MM.1S (cell line): ENCODE data around the gene HABP4.

Experiments
- DNase-seq: peaks from one replicate; pipeline ENCODE4 v3.0.0-alpha.2; 2015
- H2AFZ ChIP-seq: fragments of 300-600 bp; sonication (generic); 2 replicates; pipeline ENCODE4 v1.6.0; 2016; ENCODE audit warnings: antibody characterized with exemption, low read length
- H3F3A ChIP-seq: fragments of 300-600 bp; sonication (generic); 2 replicates; pipeline ENCODE4 v1.6.1; 2016; ENCODE audit warnings: mild to moderate bottlenecking, antibody characterized with exemption, low read length, moderate library complexity, mixed read lengths; ENCODE audit not compliant: insufficient read depth
- H3K27ac ChIP-seq: fragments of 300-600 bp; sonication (generic); 2 replicates; pipeline ENCODE4 v1.5.1; 2016; ENCODE audit warnings: mild to moderate bottlenecking, low read length
- H3K27me3 ChIP-seq: fragments of 300-600 bp; sonication (generic); replicated peaks from 2 replicates; pipeline ENCODE4 v1.6.0; 2016; ENCODE audit warnings: low read length; ENCODE audit not compliant: insufficient read depth
- H3K36me3 ChIP-seq: fragments of 300-600 bp; sonication (generic); replicated peaks from 2 replicates; pipeline ENCODE4 v1.6.1; 2016; ENCODE audit warnings: mild to moderate bottlenecking, low read length, mixed read lengths; ENCODE audit not compliant: insufficient read depth
- H3K4me1 ChIP-seq: fragments of 300-600 bp; sonication (generic); 2 replicates; pipeline ENCODE4 v1.6.1; 2016; ENCODE audit warnings: low read length, mixed read lengths
- H3K4me2 ChIP-seq: fragments of 300-600 bp; sonication (generic); 2 replicates; pipeline ENCODE4 v1.6.0; 2016; ENCODE audit warnings: low read depth, low read length
- H3K4me3 ChIP-seq: fragments of 300-600 bp; sonication (generic); 2 replicates; pipeline ENCODE4 v1.5.1; 2016; ENCODE audit warnings: low read length, mixed read lengths
- H3K79me2 ChIP-seq: fragments of 300-600 bp; sonication (generic); 2 replicates; pipeline ENCODE4 v1.6.1; 2016; ENCODE audit warnings: mixed run types, low read length, mixed read lengths
- H3K9ac ChIP-seq: fragments of 300-600 bp; sonication (generic); 2 replicates; pipeline ENCODE4 v1.6.1; 2016; ENCODE audit warnings: low read length, mixed read lengths
- H3K9me2 ChIP-seq: fragments of 300-600 bp; sonication (generic); replicated peaks from 2 replicates; pipeline ENCODE4 v1.6.1; 2016; ENCODE audit warnings: mild to moderate bottlenecking, low read length, mixed read lengths; ENCODE audit not compliant: insufficient read depth
- H3K9me3 ChIP-seq: fragments of 300-600 bp; sonication (generic); replicated peaks from 2 replicates; pipeline ENCODE4 v1.6.1; 2016; ENCODE audit warnings: mild to moderate bottlenecking, low read length, mixed read lengths; ENCODE audit not compliant: insufficient read depth
- H4K20me1 ChIP-seq: fragments of 300-600 bp; sonication (generic); 2 replicates; pipeline ENCODE4 v1.6.1; 2016; ENCODE audit warnings: mild to moderate bottlenecking, low read length, moderate library complexity, mixed read lengths; ENCODE audit not compliant: insufficient read depth
- CTCF ChIP-seq: fragments of 300-600 bp; sonication (generic); IDR thresholded peaks from 2 replicates; pipeline ENCODE4 v1.5.1; 2016; ENCODE audit warnings: antibody characterized with exemption, low read length, mixed read lengths
- EZH2 ChIP-seq: fragments of 300-600 bp; sonication (generic); optimal IDR thresholded peaks from 2 replicates; pipeline ENCODE3; 2017; ENCODE audit warnings: low read depth, mild to moderate bottlenecking, antibody characterized with exemption, low read length, mixed read lengths
- EZH2phosphoT487 ChIP-seq: fragments of 300-600 bp; sonication (generic); IDR thresholded peaks from 2 replicates; pipeline ENCODE4 v1.6.1; 2018; ENCODE audit warnings: antibody characterized with exemption, low read length

HABP4 gene

GRCh38 chr9:96483197-96483596, 33.2 kb downstream of the HABP4 start:
- H3F3A ChIP-seq = peaks cover 10% of the 10 kb centered on the region
- H3K27me3 ChIP-seq = no peaks in the 10 kb centered on the region
- H3K4me3 ChIP-seq = no peak overlapping the region
- H3K9ac ChIP-seq = no peak overlapping the region
- no peak for DNase-seq
- no peaks in the 10 kb centered on the region for H3K36me3 ChIP-seq
- H3K9me3 ChIP-seq = no peaks in the 10 kb centered on the region
- H3K79me2 ChIP-seq = no peaks in the 10 kb centered on the region
- no peaks in the 10 kb centered on the region for H4K20me1 ChIP-seq
- no peak overlapping the region for H3K4me2 ChIP-seq
- H3K4me1 ChIP-seq = peaks cover 12% of the 10 kb centered on the region
- H2AFZ ChIP-seq = no peak overlapping the region
- H3K27ac ChIP-seq = no peak overlapping the region
- no peaks in the 10 kb centered on the region for H3K9me2 ChIP-seq
- no peak for TF ChIP-seq EZH2
- no peak for TF ChIP-seq EZH2phosphoT487
- no peak for TF ChIP-seq CTCF

GRCh38 chr9:96483733-96484390, 33.9 kb downstream of the HABP4 start:
- TF ChIP-seq CTCF = no peak
- TF ChIP-seq EZH2phosphoT487 = no peak
- no peak for TF ChIP-seq EZH2
- H3K36me3 ChIP-seq = no peaks in the 10 kb centered on the region
- H3K9ac ChIP-seq = no peak overlapping the region
- H3K9me2 ChIP-seq = no peaks in the 10 kb centered on the region
- DNase-seq = no peak
- H3F3A ChIP-seq = peaks cover 10% of the 10 kb centered on the region
- H2AFZ ChIP-seq = no peak overlapping the region
- no peaks in the 10 kb centered on the region for H4K20me1 ChIP-seq
- no peaks in the 10 kb centered on the region for H3K9me3 ChIP-seq
- H3K27me3 ChIP-seq = no peaks in the 10 kb centered on the region
- H3K27ac ChIP-seq = peak overlapping the region; percentile 26; the same call in 1 of the 2 replicates
- H3K79me2 ChIP-seq = no peaks in the 10 kb centered on the region
- H3K4me1 ChIP-seq = peaks cover 12% of the 10 kb centered on the region
- peak overlapping the region; percentile 5; the same call in 1 of the 2 replicates for H3K4me2 ChIP-seq
- no peak overlapping the region for H3K4me3 ChIP-seq

GRCh38 chr9:96484521-96484931, 34.6 kb downstream of the HABP4 start:
- Histone ChIP-seq H3K79me2 (no peaks in the 10 kb centered on the region), H3K4me3 (no peak overlapping the region), H3K27me3 (no peaks in the 10 kb centered on the region), H3K4me1 (peaks cover 12% of the 10 kb centered on the region), H2AFZ (no peak overlapping the region), H3K9me2 (no peaks in the 10 kb centered on the region), H3K27ac (peak overlapping the region; percentile 26; the same call in 1 of the 2 replicates), H3K9me3 (no peaks in the 10 kb centered on the region), H3F3A (peaks cover 10% of the 10 kb centered on the region), H4K20me1 (no peaks in the 10 kb centered on the region), H3K9ac (no peak overlapping the region), H3K36me3 (no peaks in the 10 kb centered on the region), H3K4me2 (peak overlapping the region; percentile 5)
- TF ChIP-seq EZH2phosphoT487 = no peak
- peak; percentile 33 for DNase-seq

GRCh38 chr9:96485280-96485679, 35.3 kb downstream of the HABP4 start:
- Histone ChIP-seq H3K9me2 (no peaks in the 10 kb centered on the region), H4K20me1 (no peaks in the 10 kb centered on the region), H3K36me3 (no peaks in the 10 kb centered on the region), H3K4me2 (no peak overlapping the region), H3K79me2 (no peaks in the 10 kb centered on the region), H3K9ac (no peak overlapping the region), H3F3A (peaks cover 10% of the 10 kb centered on the region), H3K27ac (peak overlapping the region; percentile 26; the same call in 1 of the 2 replicates), H2AFZ (no peak overlapping the region), H3K4me3 (no peak overlapping the region), H3K4me1 (peaks cover 12% of the 10 kb centered on the region), H3K9me3 (no peaks in the 10 kb centered on the region), H3K27me3 (no peaks in the 10 kb centered on the region)
- no peak for DNase-seq
- no peak for TF ChIP-seq CTCF
- no peak for TF ChIP-seq EZH2
- TF ChIP-seq EZH2phosphoT487 = no peak
